ENCODE results near the gene RFPL3.
"Not testable (repeated sequence)": the region's sequence is repeated elsewhere in the genome, so short reads cannot be mapped to it uniquely, and the experiment has no call there.

The RFPL3 gene

DNA sequence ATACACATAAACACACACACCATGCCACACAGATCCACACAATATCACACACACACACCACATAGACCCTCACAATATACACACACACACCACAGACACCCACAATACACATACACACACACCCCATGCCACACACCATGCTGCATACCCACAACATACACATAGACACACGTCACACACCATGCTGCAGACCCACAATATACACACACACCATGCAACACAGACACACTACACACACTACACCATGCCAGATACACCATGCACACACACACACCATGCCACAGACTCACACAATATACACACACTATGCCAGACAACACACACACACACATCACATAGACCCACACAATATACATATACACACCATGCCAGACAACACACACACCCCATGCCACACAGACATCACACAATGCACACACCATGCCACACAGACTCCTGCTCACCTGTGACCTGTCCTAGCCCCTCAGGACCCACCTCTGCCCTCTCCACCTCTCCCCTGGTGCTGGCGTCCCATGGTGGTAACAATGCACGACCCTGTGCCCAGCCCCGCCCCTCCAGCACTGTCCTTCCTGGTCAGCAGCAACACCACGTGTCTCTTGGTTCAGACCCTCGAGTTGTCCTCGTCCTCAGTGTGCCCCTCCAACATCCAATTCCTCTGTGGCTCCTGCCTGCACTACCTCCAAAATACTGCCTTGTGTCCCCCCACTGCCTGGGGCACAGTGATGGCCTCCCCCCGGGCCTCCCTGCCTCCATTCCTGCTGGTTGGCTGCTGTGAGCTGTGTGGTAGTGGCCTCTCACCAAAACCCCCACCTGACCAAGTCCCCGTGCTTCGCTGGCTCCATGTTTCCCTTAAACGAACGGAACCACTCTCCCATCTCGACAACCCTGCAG lies 23.7 kb upstream of the RFPL3 start:
- CTCF ChIA-PET, result no interaction called here
- POLR2A ChIA-PET, result no interaction called here
- TF ChIP-seq, protein P1, sequence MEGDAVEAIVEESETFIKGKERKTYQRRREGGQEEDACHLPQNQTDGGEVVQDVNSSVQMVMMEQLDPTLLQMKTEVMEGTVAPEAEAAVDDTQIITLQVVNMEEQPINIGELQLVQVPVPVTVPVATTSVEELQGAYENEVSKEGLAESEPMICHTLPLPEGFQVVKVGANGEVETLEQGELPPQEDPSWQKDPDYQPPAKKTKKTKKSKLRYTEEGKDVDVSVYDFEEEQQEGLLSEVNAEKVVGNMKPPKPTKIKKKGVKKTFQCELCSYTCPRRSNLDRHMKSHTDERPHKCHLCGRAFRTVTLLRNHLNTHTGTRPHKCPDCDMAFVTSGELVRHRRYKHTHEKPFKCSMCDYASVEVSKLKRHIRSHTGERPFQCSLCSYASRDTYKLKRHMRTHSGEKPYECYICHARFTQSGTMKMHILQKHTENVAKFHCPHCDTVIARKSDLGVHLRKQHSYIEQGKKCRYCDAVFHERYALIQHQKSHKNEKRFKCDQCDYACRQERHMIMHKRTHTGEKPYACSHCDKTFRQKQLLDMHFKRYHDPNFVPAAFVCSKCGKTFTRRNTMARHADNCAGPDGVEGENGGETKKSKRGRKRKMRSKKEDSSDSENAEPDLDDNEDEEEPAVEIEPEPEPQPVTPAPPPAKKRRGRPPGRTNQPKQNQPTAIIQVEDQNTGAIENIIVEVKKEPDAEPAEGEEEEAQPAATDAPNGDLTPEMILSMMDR (IDR thresholded peaks at IDR 0.05; ENCODE audit: insufficient read depth, low read length, missing control alignments), result no peak
- DNase-seq (ENCODE audit: low read depth, low spot score), result no peak
- H3K4me3 ChIP-seq (ENCODE audit: low read depth, low read length), result no peak overlapping the region

DNA sequence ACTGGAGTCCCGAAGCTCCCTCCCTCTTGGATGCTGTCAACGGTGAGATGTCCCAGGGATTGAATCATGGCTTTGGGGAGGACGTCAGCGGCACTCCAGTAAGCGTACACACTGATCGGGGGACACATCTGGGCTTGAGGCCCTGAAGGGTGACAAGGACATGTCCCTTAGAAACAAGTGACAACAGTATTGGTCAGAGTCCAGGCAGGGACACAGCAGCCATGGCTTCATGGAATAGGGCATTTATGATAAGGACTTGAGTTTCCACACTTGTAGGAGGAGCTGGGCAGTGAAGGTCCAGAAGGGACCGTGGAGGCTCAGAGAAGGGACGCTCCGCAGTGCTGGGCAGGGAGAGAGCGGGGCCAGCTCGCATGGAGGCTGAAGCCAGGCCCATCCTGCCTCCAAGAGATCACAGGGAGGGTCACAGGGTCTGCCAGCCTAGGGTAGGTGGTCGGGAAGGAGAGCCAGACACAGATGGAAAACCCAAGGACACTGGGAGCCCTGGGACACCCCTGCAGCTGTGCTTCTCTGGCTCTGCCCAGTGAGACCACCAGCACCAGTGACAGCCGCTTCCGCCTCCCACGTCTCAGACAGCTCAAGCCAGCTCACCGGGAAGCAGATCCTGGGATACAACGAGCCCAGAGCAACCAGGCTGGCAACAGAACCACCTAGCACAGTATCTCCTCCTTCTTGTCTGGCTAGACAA lies 22.9 kb upstream of the RFPL3 start:
- DNase-seq (ENCODE audit: low read depth, low spot score), result no peak
- ChIA-PET POLR2A (no interaction called here), CTCF (no interaction called here)
- TF ChIP-seq, protein P1 (IDR thresholded peaks at IDR 0.05; ENCODE audit: insufficient read depth, low read length, missing control alignments), result no peak
- no peak overlapping the region for H3K4me3 ChIP-seq (ENCODE audit: low read depth, low read length)

DNA sequence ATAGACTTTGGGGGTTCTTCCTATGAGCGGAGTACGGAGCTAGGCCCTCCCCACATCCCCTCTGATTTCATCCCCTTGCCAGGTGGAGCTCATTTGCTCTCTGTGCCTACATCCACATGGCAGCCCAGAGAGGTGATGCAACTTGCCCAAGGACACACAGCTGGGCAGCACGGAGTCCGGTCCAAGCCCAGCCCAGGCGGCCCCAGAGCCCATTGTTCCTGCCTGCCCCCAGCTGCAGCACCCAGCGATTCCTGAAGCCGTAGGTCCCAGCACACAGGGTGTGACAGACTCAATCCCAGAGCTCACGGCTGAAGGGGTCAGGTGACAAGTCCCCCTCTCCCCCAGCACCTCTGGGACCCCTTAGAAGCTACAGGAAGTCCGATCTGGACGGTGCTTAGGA lies 22.2 kb upstream of the RFPL3 start:
- ChIA-PET POLR2A (no interaction called here), CTCF (no interaction called here)
- TF ChIP-seq, protein P1 (IDR thresholded peaks at IDR 0.05; ENCODE audit: insufficient read depth, low read length, missing control alignments), result no peak
- no peak overlapping the region for H3K4me3 ChIP-seq (ENCODE audit: low read depth, low read length)
- DNase-seq (ENCODE audit: low read depth, low spot score), result no peak

DNA sequence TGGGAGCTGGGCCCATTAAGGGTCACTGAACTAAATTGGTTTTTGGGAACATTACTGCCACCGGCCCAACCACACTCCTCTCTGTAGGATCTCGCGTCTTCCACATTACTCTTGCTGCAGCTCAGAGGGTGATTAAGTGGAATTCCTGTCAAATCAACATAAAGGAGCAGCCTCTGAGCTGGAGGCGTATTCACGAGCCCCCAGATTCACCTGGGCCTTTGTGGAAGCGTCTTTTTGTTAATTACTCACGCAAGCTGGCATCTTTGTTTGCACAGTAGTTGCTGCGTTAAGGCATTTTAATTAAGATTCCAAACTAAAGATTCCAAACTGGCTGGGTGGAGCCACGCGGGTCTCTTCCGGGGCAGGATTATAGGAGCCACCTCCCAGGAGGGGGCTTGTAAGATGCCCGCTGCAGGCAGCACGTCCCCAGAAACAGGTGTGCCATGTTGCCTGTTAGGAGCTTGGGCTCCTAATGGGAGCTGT lies 21.5 kb upstream of the RFPL3 start:
- DNase-seq (ENCODE audit: low read depth, low spot score), result no peak
- H3K4me3 ChIP-seq (ENCODE audit: low read depth, low read length), result no peak overlapping the region
- TF ChIP-seq, protein P1 (IDR thresholded peaks at IDR 0.05; ENCODE audit: insufficient read depth, low read length, missing control alignments), result no peak
- POLR2A ChIA-PET, result no interaction called here
- CTCF ChIA-PET, result no interaction called here

DNA sequence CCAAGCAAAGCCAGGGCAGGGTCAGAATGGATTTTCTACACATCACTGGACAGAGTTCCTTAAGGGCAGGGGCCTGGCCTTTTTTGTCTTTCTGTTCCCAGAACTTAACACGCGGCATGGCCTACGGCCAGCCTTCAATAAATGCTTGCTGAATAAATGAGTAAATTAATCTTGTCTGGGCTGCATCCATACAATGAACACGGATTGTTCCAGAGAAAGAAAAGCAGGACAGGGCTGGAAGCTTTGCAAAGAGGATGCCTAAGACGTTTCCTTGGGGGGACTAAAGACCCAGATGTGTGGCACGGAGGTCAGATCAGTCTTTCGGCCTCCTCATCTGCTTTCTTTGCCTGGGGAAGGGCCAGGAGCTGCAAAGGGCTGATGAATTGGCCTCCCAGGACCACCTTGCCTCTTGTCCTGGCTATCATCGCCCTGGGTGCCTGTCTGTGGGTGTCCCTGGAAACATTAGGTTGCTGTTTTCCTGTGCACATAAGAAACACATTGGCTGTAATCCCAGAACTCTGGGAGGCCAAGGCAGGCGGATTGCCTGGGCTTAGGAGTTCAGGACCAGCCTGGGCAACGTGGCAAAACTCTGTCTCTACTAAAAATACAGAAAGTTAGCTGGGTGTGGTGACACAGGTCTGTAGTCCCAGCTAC lies 20.8 kb upstream of the RFPL3 start:
- H3K4me3 ChIP-seq (ENCODE audit: low read depth, low read length), result no peak overlapping the region
- POLR2A ChIA-PET, result no interaction called here
- CTCF ChIA-PET, result no interaction called here
- DNase-seq (ENCODE audit: low read depth, low spot score), result no peak
- TF ChIP-seq, protein P1 (IDR thresholded peaks at IDR 0.05; ENCODE audit: insufficient read depth, low read length, missing control alignments), result no peak

DNA sequence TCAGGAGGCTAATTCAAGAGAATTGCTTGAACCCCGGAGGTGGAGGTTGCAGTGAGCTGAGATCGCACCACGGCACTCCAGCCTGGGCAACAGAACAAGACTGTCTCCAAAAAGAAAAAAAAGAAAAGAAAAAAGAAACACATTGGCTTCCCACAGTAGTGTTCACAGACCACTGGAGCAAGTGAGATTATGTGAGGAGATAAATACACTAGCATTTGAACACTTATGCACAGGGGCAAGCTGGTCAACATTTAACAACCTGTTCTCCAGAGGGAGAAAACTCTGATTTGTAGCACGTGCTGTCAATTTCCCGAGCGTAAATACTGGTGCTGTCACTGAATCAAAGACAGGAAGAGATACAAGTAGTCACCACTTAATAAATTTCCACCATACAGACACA lies 20.2 kb upstream of the RFPL3 start:
- CTCF ChIA-PET; DNase-seq (ENCODE audit: low read depth, low spot score); H3K4me3 ChIP-seq (ENCODE audit: low read depth, low read length); POLR2A ChIA-PET: not testable (repeated sequence)
